ENCODE measurements around the gene TMEM61.

Gene TMEM61

GRCh38 chr1:54998100-54998499 lies 17.7 kb downstream of the TMEM61 start:
- no peak overlapping the region for H3K27ac ChIP-seq
- TF ChIP-seq CTCF (conservative IDR thresholded peaks at IDR 0.05), result no peak

- H3K27ac ChIP-seq, result no peak within 1 kb of the TSS
- TF ChIP-seq CTCF (conservative IDR thresholded peaks at IDR 0.05), result no peak
Measured at GRCh38 chr1:54998677-54999076, 18.2 kb downstream of the TMEM61 start, which contains the start of gene BSND. Gene BSND, plus strand, starts transcription at chr1:54998933. Its CDS starts 254 bp downstream, at chr1:54999187.

- TF ChIP-seq CTCF (conservative IDR thresholded peaks at IDR 0.05), result no peak
- no peak overlapping the region for H3K27ac ChIP-seq
Measured at GRCh38 chr1:55000110-55001085, 20.0 kb downstream of the TMEM61 start.

- no peak overlapping the region for H3K27ac ChIP-seq
- TF ChIP-seq CTCF (conservative IDR thresholded peaks at IDR 0.05), result no peak
Measured at GRCh38 chr1:55001311-55001710, 20.9 kb downstream of the TMEM61 start.

- no peak overlapping the region for H3K27ac ChIP-seq
Measured at GRCh38 chr1:55002686-55003085, 22.3 kb downstream of the TMEM61 start.

GRCh38 chr1:55005351-55006140 lies 25.1 kb downstream of the TMEM61 start:
- TF ChIP-seq CTCF (conservative IDR thresholded peaks at IDR 0.05), result no peak
- no peak overlapping the region for H3K27ac ChIP-seq

More at GRCh38 chr1:55002686-55003085, 22.3 kb downstream of the TMEM61 start:
- TF ChIP-seq CTCF (conservative IDR thresholded peaks at IDR 0.05), result no peak

GRCh38 chr1:55006931-55007330 lies 26.5 kb downstream of the TMEM61 start:
- no peak for TF ChIP-seq CTCF (conservative IDR thresholded peaks at IDR 0.05)
- no peak overlapping the region for H3K27ac ChIP-seq

Data from VCaP (cell line).